Fibroblast of skin of left quadriceps (primary cell): ENCODE data around the gene UBXN7.
"Not testable (repeated sequence)": the region's sequence is repeated elsewhere in the genome, so short reads cannot be mapped to it uniquely, and the experiment has no call there.

Experiments
- DNase-seq, 2 experiments: peaks; one replicate each; pipeline ENCODE4 v3.0.0-alpha.2; 2013; ENCODE audit warnings: low read depth in 2 of 2

UBXN7 gene

GRCh38 chr3:196355668-196356067 is 76.6 kb downstream of the UBXN7 start:
- no peak for DNase-seq

DNA sequence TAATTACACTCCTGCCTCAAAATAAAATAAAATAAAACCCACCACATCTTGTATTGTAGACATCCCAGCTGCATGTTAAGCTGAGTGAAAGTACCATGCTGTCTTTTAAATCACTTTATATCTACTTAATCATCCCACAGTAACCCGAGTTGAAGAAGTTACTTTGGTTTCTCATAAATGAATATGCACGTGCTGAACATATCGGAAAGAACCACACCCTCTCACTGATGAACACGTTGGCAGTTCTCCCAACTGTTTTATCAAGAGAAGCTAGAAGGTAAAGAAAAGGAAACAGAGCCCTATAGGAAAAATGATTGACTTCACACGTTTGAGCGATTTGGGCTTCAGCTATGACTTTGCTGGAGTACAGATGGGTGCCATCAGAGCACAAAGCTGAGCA is 78.1 kb downstream of the UBXN7 start:
- DNase-seq = no peak

- no peak for DNase-seq
Observed at GRCh38 chr3:196351541-196351940, 80.7 kb downstream of the UBXN7 start.

- DNase-seq = no peak
Observed at GRCh38 chr3:196350067-196350466, 82.2 kb downstream of the UBXN7 start.

DNA sequence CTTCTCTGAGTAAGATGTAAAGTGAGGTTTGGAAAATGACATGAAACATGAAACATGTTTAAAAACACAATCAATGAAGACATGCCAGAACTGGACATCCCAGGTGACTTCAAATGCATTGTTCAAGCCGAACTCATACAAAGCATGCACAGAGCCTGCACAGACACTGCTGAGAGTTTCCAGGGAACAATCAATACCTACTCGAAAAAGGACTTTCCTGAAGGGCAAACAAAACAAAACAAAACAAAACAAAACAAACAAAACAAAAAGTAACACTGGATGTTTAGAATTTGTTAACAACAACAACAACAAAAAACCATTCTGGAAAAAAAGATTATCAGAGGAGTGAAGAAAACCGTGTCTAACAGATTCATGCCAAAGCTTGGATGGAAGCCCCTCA is 83.5 kb downstream of the UBXN7 start:
- no peak for DNase-seq

GRCh38 chr3:196344663-196345062 is 87.6 kb downstream of the UBXN7 start:
- DNase-seq = no peak

DNA sequence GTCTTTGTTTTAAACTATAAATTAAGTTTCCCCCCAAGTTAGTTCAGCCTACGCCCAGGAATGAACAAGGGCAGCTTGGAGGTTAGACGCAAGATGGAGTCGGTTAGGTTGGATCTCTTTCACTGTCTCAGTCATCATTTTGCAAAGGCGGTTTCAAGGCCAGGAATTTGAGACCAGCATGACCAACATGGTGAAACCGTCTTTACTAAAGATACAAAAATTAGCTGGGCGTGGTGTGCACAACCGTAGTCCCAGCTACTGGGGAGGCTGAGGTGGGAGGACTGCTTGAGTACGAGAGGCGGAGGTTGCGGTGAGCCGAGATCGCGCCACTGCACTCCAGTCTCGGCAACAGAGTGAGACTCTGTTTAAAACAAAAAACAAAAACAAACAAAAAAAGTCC is 88.3 kb downstream of the UBXN7 start:
- not testable (repeated sequence) for DNase-seq

DNA sequence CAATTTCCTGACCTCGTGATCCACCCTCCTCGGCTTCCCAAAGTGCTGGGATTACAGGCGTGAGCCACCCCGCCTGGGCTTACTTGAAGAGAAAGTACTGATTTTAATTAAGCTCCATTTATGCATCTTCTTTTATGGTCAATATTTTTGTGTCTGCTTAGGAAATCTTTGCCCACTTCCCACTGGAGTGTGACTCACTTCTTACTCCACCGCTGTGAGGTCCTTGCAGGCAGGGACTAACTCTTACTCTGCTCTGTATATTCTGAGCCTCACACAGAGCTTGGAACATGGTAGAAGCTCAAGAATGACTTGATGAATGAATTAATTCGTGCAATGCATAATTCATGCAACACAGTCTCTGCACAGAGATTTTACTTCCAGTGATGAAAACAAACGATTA is 91.1 kb downstream of the UBXN7 start:
- DNase-seq = peak; percentile 20

GRCh38 chr3:196340466-196340865 is 91.8 kb downstream of the UBXN7 start:
- DNase-seq = no peak

GRCh38 chr3:196339493-196340254 is 92.6 kb downstream of the UBXN7 start:
- peak in 1 of 2 experiments; percentile 8 for DNase-seq

DNA sequence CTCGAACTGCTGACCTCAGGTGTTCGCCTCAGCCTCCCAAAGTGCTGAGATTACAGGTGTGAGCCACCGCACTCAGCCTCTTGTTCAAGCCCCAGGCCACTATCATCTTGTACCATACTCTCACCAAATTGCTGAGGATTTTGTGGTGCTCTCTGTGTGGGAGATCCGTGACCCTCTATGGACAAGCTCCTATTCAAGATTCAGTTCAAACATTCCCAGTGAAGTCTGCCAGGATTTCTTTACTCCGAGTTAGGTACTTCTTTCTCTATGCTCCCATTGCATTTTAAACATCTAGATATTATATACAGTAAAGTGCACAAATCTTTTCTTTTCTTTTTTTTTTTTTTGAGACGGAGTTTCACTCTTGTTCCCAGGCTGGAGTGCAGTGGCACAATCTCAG is 93.2 kb downstream of the UBXN7 start:
- DNase-seq = no peak

DNA sequence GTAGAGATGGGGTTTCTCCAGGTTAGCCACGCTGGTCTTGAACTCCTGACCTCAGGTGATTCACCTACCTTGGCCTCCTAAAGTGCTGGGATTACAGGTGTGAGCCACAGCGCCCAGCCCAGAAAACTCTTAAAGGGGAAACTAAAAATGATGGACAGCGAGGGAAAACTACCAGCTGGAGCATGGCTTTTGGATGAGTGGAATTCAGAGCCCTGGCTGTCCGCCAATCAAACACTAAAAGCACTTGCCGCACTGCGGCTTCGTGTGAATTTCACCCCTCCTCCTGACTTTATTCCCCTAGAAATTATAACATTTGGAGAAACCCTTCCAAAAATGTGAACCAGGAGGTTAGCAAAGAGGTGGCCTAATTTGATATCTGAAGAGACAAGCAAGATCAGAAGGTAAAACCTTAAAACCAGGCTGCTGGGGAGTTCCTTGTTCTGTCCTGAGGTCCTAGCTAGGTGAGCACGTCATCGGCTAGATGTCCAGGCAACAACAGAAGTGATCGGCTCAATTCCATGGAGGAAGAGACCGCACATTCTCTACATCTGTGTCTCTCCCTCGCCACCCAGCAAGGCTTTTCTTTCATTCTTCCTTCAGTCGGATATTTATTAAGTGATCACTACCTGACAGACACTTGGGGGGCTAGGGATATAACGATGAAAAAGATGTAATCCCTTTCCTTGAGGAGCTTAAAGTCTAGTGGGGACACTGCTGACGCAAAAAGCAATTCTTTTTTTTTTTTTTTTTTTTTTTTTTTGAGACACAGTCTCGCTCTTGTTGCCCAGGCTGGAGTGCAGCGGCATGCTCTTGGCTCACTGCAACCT is 95.7 kb downstream of the UBXN7 start:
- DNase-seq = no peak

GRCh38 chr3:196335503-196335948 is 96.7 kb downstream of the UBXN7 start:
- DNase-seq = no peak

GRCh38 chr3:196334982-196335381 is 97.2 kb downstream of the UBXN7 start:
- DNase-seq = no peak

- DNase-seq = no peak
Observed at GRCh38 chr3:196332168-196332567, 100.1 kb downstream of the UBXN7 start.

DNA sequence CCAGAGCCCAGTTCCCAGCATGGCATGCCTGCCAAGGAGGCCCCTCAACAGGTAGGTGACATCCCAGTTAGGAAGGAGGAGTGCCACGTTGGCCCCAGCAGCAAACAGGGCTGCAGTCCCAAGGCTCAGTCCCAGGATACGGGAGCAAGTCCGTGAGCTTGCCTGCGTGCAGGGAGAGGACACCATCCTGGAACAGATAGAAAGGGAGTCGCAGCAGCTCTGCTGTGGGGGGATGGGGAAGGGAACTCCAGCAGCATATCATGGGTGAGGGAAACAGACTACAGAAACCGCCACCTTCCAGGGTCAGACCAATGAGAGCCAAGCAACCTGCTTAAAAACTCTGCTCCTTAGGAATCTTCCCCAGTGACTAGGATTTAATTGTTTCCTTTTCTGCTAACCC is 104.8 kb downstream of the UBXN7 start:
- no peak for DNase-seq

GRCh38 chr3:196326936-196327335 is 105.3 kb downstream of the UBXN7 start:
- DNase-seq = no peak

DNA sequence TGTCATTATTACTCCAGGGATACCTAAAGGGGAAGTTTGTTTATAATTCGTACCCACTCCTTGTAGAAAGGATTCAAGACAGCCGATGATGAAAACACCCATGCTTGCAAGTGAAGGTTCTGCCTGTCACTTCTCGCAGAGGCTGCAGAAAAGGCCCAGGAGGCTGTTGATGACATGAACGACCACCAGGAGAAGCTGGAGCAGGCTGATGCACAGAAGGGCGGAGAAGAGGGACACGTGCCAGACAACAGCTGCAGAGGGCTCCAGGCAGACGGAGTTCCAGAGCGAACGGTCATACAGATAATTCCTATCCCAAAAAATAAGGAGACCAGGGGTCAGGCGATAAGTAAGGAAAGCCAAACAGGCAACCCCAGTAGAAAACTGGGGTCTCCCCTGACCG is 108.5 kb downstream of the UBXN7 start:
- peak in 1 of 2 experiments; percentile 9 for DNase-seq

GRCh38 chr3:196323016-196323415 is 109.2 kb downstream of the UBXN7 start:
- DNase-seq = no peak

DNA sequence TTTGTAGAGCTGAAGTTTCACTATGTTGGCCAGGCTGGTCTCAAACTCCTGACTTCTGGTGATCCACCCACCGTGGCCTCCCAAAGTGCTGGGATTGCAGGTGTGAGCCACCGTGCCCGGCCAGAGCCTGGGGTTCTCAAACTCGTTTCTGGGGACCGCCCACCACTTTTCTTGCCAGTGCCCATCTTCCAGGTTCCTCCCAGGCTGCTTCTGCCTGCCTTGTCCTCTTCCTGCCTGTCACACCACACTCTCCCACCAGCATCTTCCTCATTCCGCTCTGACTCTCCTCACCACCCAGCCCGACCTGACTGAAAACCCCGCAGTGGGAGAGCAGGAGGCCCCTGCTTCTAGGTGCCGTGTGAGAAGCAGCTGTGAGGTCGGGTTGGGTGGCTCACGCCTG is 111.1 kb downstream of the UBXN7 start:
- DNase-seq = no peak

DNA sequence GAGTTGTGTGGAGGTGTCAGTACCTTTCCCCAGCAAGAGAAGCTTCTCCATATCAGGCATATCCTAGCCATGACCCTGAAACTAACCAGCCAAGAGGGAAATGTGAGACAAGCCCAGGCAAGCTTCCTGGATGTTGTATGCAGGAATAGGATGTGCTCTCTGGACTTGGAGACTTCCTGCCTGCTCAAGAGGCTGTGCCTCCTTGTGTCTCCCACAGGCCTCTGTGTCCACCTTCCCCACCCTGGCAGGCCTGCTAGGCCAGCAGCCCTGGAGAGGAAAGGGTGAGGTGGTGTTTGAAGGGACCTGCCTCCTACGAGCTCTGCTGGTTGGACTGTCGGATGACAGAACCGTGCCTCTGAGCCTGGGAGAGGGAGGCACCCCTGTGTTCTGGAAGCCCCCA is 112.1 kb downstream of the UBXN7 start:
- no peak for DNase-seq

DNA sequence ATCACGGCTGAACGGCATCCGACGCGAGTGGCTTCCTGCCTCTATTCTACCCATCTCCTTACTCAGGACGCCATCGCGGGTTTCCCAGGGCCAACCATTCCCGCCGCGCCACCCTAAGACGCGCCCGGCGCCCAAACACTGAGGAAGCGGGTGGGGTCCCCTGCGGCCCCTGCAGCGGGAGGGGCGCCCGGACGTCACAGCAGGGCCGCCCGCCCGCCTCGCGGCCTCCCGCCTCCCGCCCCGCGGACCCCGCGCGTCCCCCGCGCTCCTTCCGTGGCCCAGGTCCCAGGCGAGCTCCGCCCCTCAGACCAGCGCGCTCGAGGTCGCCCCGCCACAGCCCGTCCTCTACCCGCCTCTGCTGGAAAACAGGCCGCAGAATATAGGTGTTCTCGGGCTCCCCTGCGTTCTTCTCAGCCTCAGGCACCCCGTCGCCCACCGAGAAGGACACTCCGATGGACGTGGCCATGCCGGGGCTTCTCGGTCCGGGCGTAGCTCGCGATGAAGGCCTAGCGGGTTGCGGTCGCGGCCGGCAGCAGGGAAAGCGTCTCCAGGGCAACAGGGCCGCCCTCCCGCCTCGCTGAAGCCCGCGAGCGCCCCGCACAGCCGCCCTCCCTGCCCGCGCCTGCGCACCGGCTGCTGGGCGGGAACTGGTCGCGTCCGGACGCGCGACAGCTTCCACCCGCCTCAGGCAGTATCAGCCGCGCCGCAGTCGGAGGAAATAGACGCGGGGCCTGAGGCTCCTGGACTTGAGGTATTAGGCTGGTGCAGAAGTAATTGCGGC is 114.3 kb downstream of the UBXN7 start, which contains the start of gene DYNLT2B:
Gene DYNLT2B (minus strand): TSS at position 554 of the 781 bp plus-strand sequence. CDS start 88 bp downstream, at position 466.
- peak; percentile 68 to 73 for DNase-seq
